ENCODE measurements around the gene HOXB6.

- TF ChIP-seq ZNF37A (tag by site-specific recombination; IDR thresholded peaks at IDR 0.05), result no peak
- no peak for TF ChIP-seq ZNF488 (tag by site-specific recombination; IDR thresholded peaks at IDR 0.05)
- TF ChIP-seq, protein P1, sequence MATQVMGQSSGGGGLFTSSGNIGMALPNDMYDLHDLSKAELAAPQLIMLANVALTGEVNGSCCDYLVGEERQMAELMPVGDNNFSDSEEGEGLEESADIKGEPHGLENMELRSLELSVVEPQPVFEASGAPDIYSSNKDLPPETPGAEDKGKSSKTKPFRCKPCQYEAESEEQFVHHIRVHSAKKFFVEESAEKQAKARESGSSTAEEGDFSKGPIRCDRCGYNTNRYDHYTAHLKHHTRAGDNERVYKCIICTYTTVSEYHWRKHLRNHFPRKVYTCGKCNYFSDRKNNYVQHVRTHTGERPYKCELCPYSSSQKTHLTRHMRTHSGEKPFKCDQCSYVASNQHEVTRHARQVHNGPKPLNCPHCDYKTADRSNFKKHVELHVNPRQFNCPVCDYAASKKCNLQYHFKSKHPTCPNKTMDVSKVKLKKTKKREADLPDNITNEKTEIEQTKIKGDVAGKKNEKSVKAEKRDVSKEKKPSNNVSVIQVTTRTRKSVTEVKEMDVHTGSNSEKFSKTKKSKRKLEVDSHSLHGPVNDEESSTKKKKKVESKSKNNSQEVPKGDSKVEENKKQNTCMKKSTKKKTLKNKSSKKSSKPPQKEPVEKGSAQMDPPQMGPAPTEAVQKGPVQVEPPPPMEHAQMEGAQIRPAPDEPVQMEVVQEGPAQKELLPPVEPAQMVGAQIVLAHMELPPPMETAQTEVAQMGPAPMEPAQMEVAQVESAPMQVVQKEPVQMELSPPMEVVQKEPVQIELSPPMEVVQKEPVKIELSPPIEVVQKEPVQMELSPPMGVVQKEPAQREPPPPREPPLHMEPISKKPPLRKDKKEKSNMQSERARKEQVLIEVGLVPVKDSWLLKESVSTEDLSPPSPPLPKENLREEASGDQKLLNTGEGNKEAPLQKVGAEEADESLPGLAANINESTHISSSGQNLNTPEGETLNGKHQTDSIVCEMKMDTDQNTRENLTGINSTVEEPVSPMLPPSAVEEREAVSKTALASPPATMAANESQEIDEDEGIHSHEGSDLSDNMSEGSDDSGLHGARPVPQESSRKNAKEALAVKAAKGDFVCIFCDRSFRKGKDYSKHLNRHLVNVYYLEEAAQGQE (tag by site-specific recombination; IDR thresholded peaks at IDR 0.05), result no peak
- no peak for TF ChIP-seq ZNF423 (tag by site-specific recombination; IDR thresholded peaks at IDR 0.05)
Observed at GRCh38 chr17:48640858-48641180, 36.0 kb upstream of the HOXB6 start.
